Neural cell (in vitro differentiated cells): ENCODE measurements around the gene ANKK1. TPM values are rescaled to one million over a fixed set of nuclear protein-coding genes. Genes with fewer than 3 reads are reported as not detected.

Experiments
- H2AFZ ChIP-seq: fragments of 200-600, 300-800 bp; sonication (generic), shearing (Covaris generic); 2 replicates; pipeline ENCODE4 v1.6.0; 2014; ENCODE audit warnings: low read depth, mild to moderate bottlenecking, antibody characterized with exemption, low read length, moderate library complexity
- H3F3A ChIP-seq: fragments of 200-600 bp; shearing (Covaris generic); 2 replicates; pipeline ENCODE4 v1.6.1; 2016; ENCODE audit warnings: mild to moderate bottlenecking, moderate library complexity, mixed read lengths, antibody characterized with exemption, low read length; ENCODE audit not compliant: insufficient read depth, poor library complexity, severe bottlenecking
- H3K27ac ChIP-seq: fragments of 200-600, 300-800 bp; sonication (generic), shearing (Covaris generic); 2 replicates; pipeline ENCODE4 v1.5.1; 2014; ENCODE audit warnings: mild to moderate bottlenecking, low read length, moderate library complexity
- H3K27me3 ChIP-seq: fragments of 300-800, 200-600 bp; sonication (generic), shearing (Covaris generic); 2 replicates; pipeline ENCODE4 v1.6.0; 2014; ENCODE audit warnings: mild to moderate bottlenecking, low read depth, low read length, moderate library complexity; ENCODE audit not compliant: insufficient read depth
- H3K36me3 ChIP-seq: fragments of 300-800, 200-600 bp; sonication (generic), shearing (Covaris generic); 2 replicates; pipeline ENCODE4 v1.5.1; 2014; ENCODE audit warnings: mild to moderate bottlenecking, antibody characterized with exemption, low read length, moderate library complexity; ENCODE audit not compliant: insufficient read depth
- H3K4me2 ChIP-seq: fragments of 300-800, 200-600 bp; sonication (generic), shearing (Covaris generic); 2 replicates; pipeline ENCODE4 v1.6.0; 2014; ENCODE audit warnings: mild to moderate bottlenecking, low read length
- H3K4me3 ChIP-seq: fragments of 300-800, 200-600 bp; sonication (generic), shearing (Covaris generic); 2 replicates; pipeline ENCODE4 v1.5.1; 2014; ENCODE audit warnings: mild to moderate bottlenecking, low read length, moderate library complexity
- H3K79me2 ChIP-seq: fragments of 200-600 bp; shearing (Covaris generic); replicated peaks from 2 replicates; pipeline ENCODE4 v1.6.0; 2014; ENCODE audit warnings: mild to moderate bottlenecking, low read length, moderate library complexity; ENCODE audit not compliant: insufficient read depth
- H3K9ac ChIP-seq: fragments of 300-800, 200-600 bp; sonication (generic), shearing (Covaris generic); 2 replicates; pipeline ENCODE4 v1.6.1; 2016; ENCODE audit warnings: mild to moderate bottlenecking, low read length, mixed read lengths
- H3K9me2 ChIP-seq: fragments of 200-600 bp; shearing (Covaris generic); 2 replicates; pipeline ENCODE4 v1.6.1; 2016; ENCODE audit warnings: mild to moderate bottlenecking, low read length, mixed read lengths; ENCODE audit not compliant: insufficient read depth
- H3K9me3 ChIP-seq: fragments of 200-600, 300-800 bp; sonication (generic), shearing (Covaris generic); 2 replicates; pipeline ENCODE4 v1.6.1; 2016; ENCODE audit warnings: mild to moderate bottlenecking, mixed run types, low read length, moderate library complexity, mixed read lengths
- H4K20me1 ChIP-seq: fragments of 200-600 bp; shearing (Covaris generic); 2 replicates; pipeline ENCODE4 v1.6.1; 2016; ENCODE audit warnings: mild to moderate bottlenecking, mixed run types; ENCODE audit not compliant: insufficient read depth
- CTCF ChIP-seq: fragments of 450-650 bp; IDR thresholded peaks from 2 replicates; pipeline ENCODE4 v1.5.1; 2014; ENCODE audit warnings: antibody characterized with exemption, mild to moderate bottlenecking, moderate library complexity; ENCODE audit not compliant: poor library complexity, severe bottlenecking
- EP300 ChIP-seq: fragments of 450-650 bp; conservative IDR thresholded peaks from 2 replicates; pipeline ENCODE4 v1.6.1; 2014; ENCODE audit warnings: antibody characterized with exemption, mild to moderate bottlenecking, moderate library complexity; ENCODE audit not compliant: poor library complexity, severe bottlenecking
- EZH2 ChIP-seq: fragments of 200-600, 300-800 bp; shearing (Covaris generic), sonication (generic); IDR thresholded peaks from 2 replicates; pipeline ENCODE4 v1.6.1; 2014; ENCODE audit warnings: antibody characterized with exemption, low read length, borderline replicate concordance, mild to moderate bottlenecking; ENCODE audit not compliant: insufficient read depth, poor library complexity, severe bottlenecking
- MXI1 ChIP-seq: fragments of 450-650 bp; conservative IDR thresholded peaks from 2 replicates; pipeline ENCODE4 v1.6.1; 2014; ENCODE audit warnings: antibody characterized with exemption, mild to moderate bottlenecking; ENCODE audit not compliant: poor library complexity, severe bottlenecking
- POLR2AphosphoS5 ChIP-seq: IDR thresholded peaks from 2 replicates; pipeline ENCODE4 v1.6.1; 2012
- RAD21 ChIP-seq: fragments of 450-650 bp; conservative IDR thresholded peaks from 2 replicates; pipeline ENCODE4 v1.6.1; 2014; ENCODE audit warnings: antibody characterized with exemption, mild to moderate bottlenecking, moderate library complexity
- REST ChIP-seq: IDR thresholded peaks from 2 replicates; pipeline ENCODE4 v1.6.1; 2012; ENCODE audit warnings: borderline replicate concordance
- SMC3 ChIP-seq: fragments of 450-650 bp; conservative IDR thresholded peaks from 2 replicates; pipeline ENCODE4 v1.6.1; 2014; ENCODE audit warnings: antibody characterized with exemption, mild to moderate bottlenecking, moderate library complexity; ENCODE audit not compliant: poor library complexity
- TAF1 ChIP-seq: IDR thresholded peaks from 2 replicates; pipeline ENCODE4 v1.6.1; 2012; ENCODE audit warnings: low read depth
- polyA plus RNA-seq: library from polyadenylated mRNA; depleted of rRNA; stranded (reverse); fragments of >200 nt; gene quantifications from 2 replicates; pipeline ENCODE4 v1.2.3, GENCODE V29; 2014

Gene ANKK1
- polyA plus RNA-seq, 1 donor from 2014 or later: not detected

GRCh38 chr11:113397212-113397611, 9.6 kb downstream of the ANKK1 start:
- TF ChIP-seq CTCF (no peak), MXI1 (no peak), POLR2AphosphoS5 (no peak), SMC3 (no peak), EZH2 (no peak), EP300 (no peak), REST (no peak), TAF1 (no peak), RAD21 (no peak)
- Histone ChIP-seq H4K20me1 (no peaks in the 10 kb centered on the region), H3K27ac (no peak overlapping the region), H3K4me3 (no peak overlapping the region), H3K79me2 (no peaks in the 10 kb centered on the region), H3K4me2 (no peak overlapping the region), H3K9me2 (no peaks in the 10 kb centered on the region), H2AFZ (no peak overlapping the region), H3K9ac (no peak overlapping the region), H3K27me3 (no peaks in the 10 kb centered on the region), H3K9me3 (no peaks in the 10 kb centered on the region), H3K36me3 (no peaks in the 10 kb centered on the region), H3F3A (no peaks in the 10 kb centered on the region)

- H2AFZ ChIP-seq: no peak overlapping the region
- H3K36me3 ChIP-seq: no peaks in the 10 kb centered on the region
- no peak overlapping the region for H3K27ac ChIP-seq
- H3K9ac ChIP-seq: no peak overlapping the region
- H3K79me2 ChIP-seq: no peaks in the 10 kb centered on the region
- TF ChIP-seq RAD21 (no peak), POLR2AphosphoS5 (no peak), TAF1 (no peak), SMC3 (no peak), REST (no peak), EP300 (no peak), CTCF (no peak), MXI1 (no peak), EZH2 (no peak)
- H3F3A ChIP-seq: no peaks in the 10 kb centered on the region
- no peaks in the 10 kb centered on the region for H4K20me1 ChIP-seq
- no peak overlapping the region for H3K4me3 ChIP-seq
- H3K27me3 ChIP-seq: no peaks in the 10 kb centered on the region
- H3K4me2 ChIP-seq: no peak overlapping the region
- no peaks in the 10 kb centered on the region for H3K9me3 ChIP-seq
- no peaks in the 10 kb centered on the region for H3K9me2 ChIP-seq
These were observed 10.2 kb downstream of the ANKK1 start for GRCh38 chr11:113397821-113398220.
